H1 (cell line): ENCODE measurements around the gene SPANXN5. TPM values are rescaled to one million over a fixed set of nuclear protein-coding genes. Genes with fewer than 3 reads are reported as not detected.

Experiments
- CTCF ChIA-PET: fragments of 300-600 bp; sonication (Branson Sonifier 250); formaldehyde crosslinking; loops from one replicate; lab custom pipeline; 2021; ENCODE audit not compliant: partially characterized antibody; lab: Charles Lee
- POLR2A ChIA-PET: fragments of 300-600 bp; sonication (Branson Sonifier 250); formaldehyde crosslinking; loops from one replicate; lab custom pipeline; 2021; ENCODE audit warnings: inconsistent platforms; ENCODE audit not compliant: partially characterized antibody; lab: Charles Lee
- DNase-seq, 2 experiments: peaks; one replicate each; pipeline versions ENCODE4 v3.0.0 to v3.0.0-alpha.2; 2010 to 2022; ENCODE audit warnings: low spot score in 2 of 2, low read depth in 1 of 2, mixed read lengths in 1 of 2
- FAIRE-seq: peaks from 2 replicates; lab custom pipeline; 2011; peaks lifted over from hg19 to GRCh38; lab: Jason Lieb, UNC
- H2AFZ ChIP-seq: 2 replicates; pipeline ENCODE4 v1.8.1; 2012; ENCODE audit warnings: low read length, inconsistent platforms
- H2AK5ac ChIP-seq: 2 replicates; pipeline ENCODE4 v1.6.1; 2013; ENCODE audit warnings: low read depth, low read length
- H2BK120ac ChIP-seq: replicated peaks from 2 replicates; pipeline ENCODE3; 2013; ENCODE audit warnings: low read depth, low read length, inconsistent platforms
- H2BK12ac ChIP-seq: 2 replicates; pipeline ENCODE4 v1.6.1; 2013; ENCODE audit warnings: low read depth, low read length
- H2BK15ac ChIP-seq: 2 replicates; pipeline ENCODE4 v1.6.1; 2013; ENCODE audit warnings: low read length
- H2BK20ac ChIP-seq: 2 replicates; pipeline ENCODE4 v1.6.1; 2013; ENCODE audit warnings: low read length
- H2BK5ac ChIP-seq: 2 replicates; pipeline ENCODE4 v1.6.1; 2013; ENCODE audit warnings: low read depth, low read length
- H3K14ac ChIP-seq: 2 replicates; pipeline ENCODE4 v1.6.1; 2013; ENCODE audit warnings: inconsistent platforms; ENCODE audit not compliant: insufficient read length
- H3K18ac ChIP-seq: 2 replicates; pipeline ENCODE4 v1.6.1; 2013; ENCODE audit warnings: low read length; ENCODE audit errors: extremely low read depth
- H3K23ac ChIP-seq: 2 replicates; pipeline ENCODE4 v1.6.1; 2013; ENCODE audit warnings: inconsistent platforms; ENCODE audit not compliant: insufficient read length
- H3K23me2 ChIP-seq: 2 replicates; pipeline ENCODE4 v1.6.1; 2013; ENCODE audit warnings: low read depth, low read length
- H3K27ac ChIP-seq: 2 replicates; pipeline ENCODE4 v1.6.1; 2011; ENCODE audit warnings: low read depth, low read length, inconsistent platforms
- H3K27me3 ChIP-seq, 4 experiments: replicated peaks in 1 of 4; 1 replicate in 1 of 4; 2 replicates in 3 of 4; pipeline versions ENCODE4 v1.6.1 to v1.8.1; 2011 to 2013; ENCODE audit warnings: low read length in 3 of 4, mild to moderate bottlenecking in 3 of 4, inconsistent platforms in 2 of 4, mixed read lengths in 2 of 4, moderate library complexity in 1 of 4; ENCODE audit not compliant: control insufficient read depth in 3 of 4, insufficient read depth in 3 of 4; ENCODE audit errors: extremely low read depth in 1 of 4
- H3K36me3 ChIP-seq, 4 experiments: 2 replicates each; pipeline versions ENCODE4 v1.6.1 to v1.8.1; 2011 to 2013; ENCODE audit warnings: mild to moderate bottlenecking in 4 of 4, low read length in 3 of 4, moderate library complexity in 2 of 4, control low read depth in 1 of 4, inconsistent platforms in 1 of 4; ENCODE audit not compliant: insufficient read depth in 4 of 4, control insufficient read depth in 2 of 4
- H3K4ac ChIP-seq: replicated peaks from 2 replicates; pipeline ENCODE3; 2013; ENCODE audit warnings: low read length, low read depth, mixed read lengths, inconsistent platforms; ENCODE audit not compliant: insufficient read length
- H3K4me1 ChIP-seq, 4 experiments: replicated peaks in 1 of 4; 1 replicate in 1 of 4; 2 replicates in 3 of 4; pipeline versions ENCODE4 v1.6.1 to v1.8.1; 2011 to 2013; ENCODE audit warnings: low read length in 3 of 4, inconsistent platforms in 2 of 4, mixed read lengths in 1 of 4; ENCODE audit not compliant: insufficient read depth in 4 of 4, control insufficient read depth in 3 of 4
- H3K4me2 ChIP-seq, 2 experiments: 2 replicates each; pipeline versions ENCODE4 v1.6.1 to v1.8.1; 2011 to 2013; ENCODE audit warnings: low read depth in 2 of 2, low read length in 2 of 2, control low read depth in 1 of 2, inconsistent platforms in 1 of 2, mild to moderate bottlenecking in 1 of 2; ENCODE audit not compliant: insufficient read depth in 1 of 2
- H3K4me3 ChIP-seq, 4 experiments: fragments of 200-600, 300-600 bp in 1 of 4; sonication (generic), shearing (Covaris generic), sonication (Bioruptor Twin) in 1 of 4; 2 replicates each; pipeline versions ENCODE4 v1.5.1 to v1.8.1; 2011 to 2016; ENCODE audit warnings: low read length in 4 of 4, low read depth in 3 of 4, control low read depth in 2 of 4, inconsistent platforms in 2 of 4, mild to moderate bottlenecking in 2 of 4, mixed read lengths in 1 of 4, moderate library complexity in 1 of 4; ENCODE audit not compliant: insufficient read depth in 2 of 4; ENCODE audit errors: extremely low read depth in 1 of 4
- H3K56ac ChIP-seq: replicated peaks from 2 replicates; pipeline ENCODE3; 2013; ENCODE audit warnings: low read depth, mild to moderate bottlenecking, mixed read lengths, low read length, inconsistent platforms; ENCODE audit not compliant: insufficient read length
- H3K79me1 ChIP-seq: 2 replicates; pipeline ENCODE4 v1.6.1; 2013; ENCODE audit warnings: low read depth, low read length, control low read depth
- H3K79me2 ChIP-seq, 2 experiments: 2 replicates each; pipeline versions ENCODE4 v1.6.1 to v1.8.1; 2012 to 2013; ENCODE audit warnings: low read length in 2 of 2, mild to moderate bottlenecking in 2 of 2, inconsistent platforms in 1 of 2; ENCODE audit not compliant: insufficient read depth in 2 of 2, control insufficient read depth in 1 of 2
- H3K9ac ChIP-seq, 4 experiments: replicated peaks in 1 of 4; 1 replicate in 1 of 4; 2 replicates in 3 of 4; pipeline versions ENCODE4 v1.6.1 to v1.8.1; 2011 to 2013; ENCODE audit warnings: low read depth in 3 of 4, low read length in 3 of 4, control low read depth in 2 of 4, mild to moderate bottlenecking in 2 of 4, moderate library complexity in 2 of 4, inconsistent platforms in 1 of 4; ENCODE audit errors: extremely low read depth in 1 of 4
- H3K9me3 ChIP-seq, 2 experiments: 2 replicates each; pipeline versions ENCODE4 v1.6.1 to v1.8.1; 2012 to 2013; ENCODE audit warnings: mild to moderate bottlenecking in 2 of 2, moderate library complexity in 2 of 2, control low read depth in 1 of 2, inconsistent platforms in 1 of 2, low read depth in 1 of 2, low read length in 1 of 2, mixed read lengths in 1 of 2; ENCODE audit not compliant: insufficient read depth in 2 of 2
- H4K20me1 ChIP-seq, 2 experiments: replicated peaks in 1 of 2; 2 replicates each; pipeline versions ENCODE3 to v1.8.1; 2011 to 2013; ENCODE audit warnings: inconsistent platforms in 2 of 2, low read length in 2 of 2, mild to moderate bottlenecking in 1 of 2; ENCODE audit not compliant: insufficient read depth in 2 of 2, control insufficient read depth in 1 of 2
- H4K5ac ChIP-seq: 2 replicates; pipeline ENCODE4 v1.6.1; 2013; ENCODE audit warnings: low read length, low read depth, mixed read lengths, inconsistent platforms; ENCODE audit not compliant: insufficient read length
- H4K8ac ChIP-seq: 2 replicates; pipeline ENCODE4 v1.8.0; 2013; ENCODE audit warnings: mild to moderate bottlenecking, moderate library complexity, low read length, inconsistent platforms; ENCODE audit not compliant: insufficient read depth; ENCODE audit errors: extremely low read depth
- H4K91ac ChIP-seq: replicated peaks from 2 replicates; pipeline ENCODE3; 2013; ENCODE audit warnings: low read length, mixed read lengths, inconsistent platforms; ENCODE audit not compliant: insufficient read length
- ASH2L ChIP-seq: fragments of 200-600, 300-600 bp; sonication (generic); IDR thresholded peaks from one replicate; pipeline ENCODE4 v1.7.1; 2017; ENCODE audit warnings: low read length
- BACH1 ChIP-seq: IDR thresholded peaks from 2 replicates; pipeline ENCODE4 v1.6.1; 2012; ENCODE audit warnings: low read length, improper control_type of control experiment
- BRCA1 ChIP-seq: IDR thresholded peaks from 2 replicates; pipeline ENCODE4 v1.6.1; 2012; ENCODE audit warnings: low read depth, low read length, improper control_type of control experiment
- CREB1 ChIP-seq: IDR thresholded peaks from 2 replicates; pipeline ENCODE4 v1.6.1; 2012; ENCODE audit warnings: inconsistent platforms
- CTBP2 ChIP-seq: IDR thresholded peaks from 2 replicates; pipeline ENCODE4 v1.7.0; 2011; ENCODE audit warnings: borderline replicate concordance, mild to moderate bottlenecking, moderate library complexity, mixed read lengths, low read length; ENCODE audit not compliant: insufficient read depth, insufficient read length
- GABPA ChIP-seq: IDR thresholded peaks from 2 replicates; pipeline ENCODE4 v1.6.1; 2011; ENCODE audit warnings: mild to moderate bottlenecking, low read length, moderate library complexity, borderline replicate concordance; ENCODE audit not compliant: insufficient read depth
- GTF2F1 ChIP-seq: IDR thresholded peaks from 2 replicates; pipeline ENCODE4 v1.6.1; 2012; ENCODE audit warnings: low read depth, low read length, improper control_type of control experiment, borderline replicate concordance
- JUN ChIP-seq: IDR thresholded peaks from 2 replicates; pipeline ENCODE4 v1.6.1; 2011; ENCODE audit warnings: low read depth, mild to moderate bottlenecking, improper control_type of control experiment, low read length
- MAFK ChIP-seq: IDR thresholded peaks from 2 replicates; pipeline ENCODE4 v1.6.1; 2012; ENCODE audit warnings: low read depth, mild to moderate bottlenecking, improper control_type of control experiment, low read length
- TAF1 ChIP-seq: IDR thresholded peaks from 2 replicates; pipeline ENCODE4 v1.6.1; 2011; ENCODE audit warnings: mild to moderate bottlenecking, low read depth, low read length
- TCF12 ChIP-seq: IDR thresholded peaks from 2 replicates; pipeline ENCODE4 v1.6.1; 2011; ENCODE audit warnings: low read depth, mild to moderate bottlenecking, low read length
- YY1 ChIP-seq: IDR thresholded peaks from 2 replicates; pipeline ENCODE4 v1.6.1; 2011; ENCODE audit warnings: low read depth, mild to moderate bottlenecking, low read length
- WGBS, 2 experiments: shearing (Covaris generic) in 1 of 2; methylation state at CpG; one replicate each; pipeline versions ENCODE4 v1.1.6 to v1.1.7; 2013 to 2015; ENCODE audit warnings: low lambda C conversion rate in 2 of 2, mixed read lengths in 2 of 2, inconsistent platforms in 1 of 2, low coverage in 1 of 2, missing lambda C conversion rate in 1 of 2; ENCODE audit not compliant: insufficient replicate concordance in 2 of 2, insufficient coverage in 1 of 2, insufficient read length in 1 of 2; ENCODE audit errors: extremely low coverage in 1 of 2, missing lambda C conversion rate in 1 of 2; 5-methylcytosine and 5-hydroxymethylcytosine counted together
- polyA plus RNA-seq, 7 experiments: library from polyadenylated mRNA; depleted of rRNA in 3 of 7; stranded (reverse) in 5 of 7; unstranded in 2 of 7; fragments of >200 nt in 5 of 7; fragments of 200-250 nt in 2 of 7; gene quantifications; 1 replicate in 5 of 7; 2 replicates in 1 of 7; 4 replicates in 1 of 7; pipeline versions ENCODE4 v1.2.1 to v1.2.3, GENCODE V29; 2011 to 2013; ENCODE audit warnings: missing spikeins in 2 of 7, mixed read lengths in 2 of 7
- total RNA-seq: library from RNA; stranded (reverse); fragmentation: NEBNext Ultra II Directional; extraction: Animal tissue kit (Norgen Biotek cat#: 25700); gene quantifications from 2 replicates; pipeline ENCODE4 v1.2.1, GENCODE V29; 2021
- TF ChIP-seq, protein P1 (sequence below): IDR thresholded peaks from 2 replicates; pipeline ENCODE4 v1.6.1; 2012; ENCODE audit warnings: low read length, inconsistent platforms
- TF ChIP-seq, protein P2 (sequence below): IDR thresholded peaks from 2 replicates; pipeline ENCODE4 v1.6.1; 2011; ENCODE audit warnings: low read depth, mild to moderate bottlenecking, low read length; ENCODE audit not compliant: insufficient read depth

SPANXN5 gene
- total and polyA plus RNA-seq, 2 of the 8 experiments (the other 6 are each of a cell fraction or from before 2014, with no cell fraction given) = not detected

DNA sequence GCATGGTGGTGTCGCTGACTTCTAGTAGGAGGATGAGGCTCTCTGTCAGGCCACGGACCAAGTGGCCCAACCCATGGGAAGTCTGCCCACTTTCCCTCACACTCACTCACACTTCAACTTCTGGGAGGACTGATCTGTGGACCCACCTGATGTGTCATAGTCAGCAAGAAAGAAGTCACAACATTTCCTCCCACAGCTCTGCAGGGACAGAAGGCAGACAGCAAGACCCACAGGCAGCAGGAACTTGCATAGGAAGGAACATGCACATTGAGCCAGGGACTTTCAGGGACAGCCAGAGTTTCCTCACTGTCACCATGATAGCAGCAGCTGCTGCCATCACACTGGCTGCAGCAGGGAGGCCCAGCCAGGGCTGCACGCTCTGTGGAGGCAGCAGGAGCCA, 33.3 kb upstream of the SPANXN5 start:
- CTCF ChIA-PET = no interaction called here
- H3K14ac ChIP-seq = no peak overlapping the region
- no peak for DNase-seq
- H3K4ac ChIP-seq = no peak overlapping the region
- no peak overlapping the region for H4K5ac ChIP-seq
- no peak overlapping the region for H2BK120ac ChIP-seq
- no peak overlapping the region for H4K91ac ChIP-seq
- no peak overlapping the region for H3K27ac ChIP-seq
- H2BK5ac ChIP-seq = no peak overlapping the region
- FAIRE-seq = no peak
- H3K36me3 ChIP-seq = no peaks in the 10 kb centered on the region
- no peak overlapping the region for H3K23ac ChIP-seq
- no peak overlapping the region for H3K56ac ChIP-seq
- POLR2A ChIA-PET = no interaction called here
- H3K79me1 ChIP-seq = no peaks in the 10 kb centered on the region
- no peak overlapping the region for H2AFZ ChIP-seq
- no peak overlapping the region for H4K8ac ChIP-seq
- H3K79me2 ChIP-seq = no peaks in the 10 kb centered on the region
- no peak overlapping the region for H2BK20ac ChIP-seq
- no peak overlapping the region for H3K18ac ChIP-seq
- H3K4me3 ChIP-seq = no peak overlapping the region
- H2BK12ac ChIP-seq = no peak overlapping the region
- no peaks in the 10 kb centered on the region for H3K23me2 ChIP-seq
- WGBS, 2 experiments = 46% methylated on average over 2 of the region's 3 CpGs; no CpG with 5 or more reads in 1 of the 2 experiments
- no peak overlapping the region for H3K4me2 ChIP-seq
- H4K20me1 ChIP-seq = no peaks in the 10 kb centered on the region
- no peak overlapping the region for H2BK15ac ChIP-seq
- no peaks in the 10 kb centered on the region for H3K4me1 ChIP-seq
- H2AK5ac ChIP-seq = no peak overlapping the region
- no peaks in the 10 kb centered on the region for H3K27me3 ChIP-seq
- H3K9me3 ChIP-seq = peaks cover 6 to 37% of the 10 kb centered on the region in 2 experiments; a peak in 3 of 4 replicates
- no peak overlapping the region for H3K9ac ChIP-seq
- TF ChIP-seq TAF1 = no peak
- no peak for TF ChIP-seq ASH2L
- TF ChIP-seq CTBP2 = no peak
- TF ChIP-seq, protein P1, sequence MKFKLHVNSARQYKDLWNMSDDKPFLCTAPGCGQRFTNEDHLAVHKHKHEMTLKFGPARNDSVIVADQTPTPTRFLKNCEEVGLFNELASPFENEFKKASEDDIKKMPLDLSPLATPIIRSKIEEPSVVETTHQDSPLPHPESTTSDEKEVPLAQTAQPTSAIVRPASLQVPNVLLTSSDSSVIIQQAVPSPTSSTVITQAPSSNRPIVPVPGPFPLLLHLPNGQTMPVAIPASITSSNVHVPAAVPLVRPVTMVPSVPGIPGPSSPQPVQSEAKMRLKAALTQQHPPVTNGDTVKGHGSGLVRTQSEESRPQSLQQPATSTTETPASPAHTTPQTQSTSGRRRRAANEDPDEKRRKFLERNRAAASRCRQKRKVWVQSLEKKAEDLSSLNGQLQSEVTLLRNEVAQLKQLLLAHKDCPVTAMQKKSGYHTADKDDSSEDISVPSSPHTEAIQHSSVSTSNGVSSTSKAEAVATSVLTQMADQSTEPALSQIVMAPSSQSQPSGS = no peak
- no peak for TF ChIP-seq GTF2F1
- TF ChIP-seq, protein P2, sequence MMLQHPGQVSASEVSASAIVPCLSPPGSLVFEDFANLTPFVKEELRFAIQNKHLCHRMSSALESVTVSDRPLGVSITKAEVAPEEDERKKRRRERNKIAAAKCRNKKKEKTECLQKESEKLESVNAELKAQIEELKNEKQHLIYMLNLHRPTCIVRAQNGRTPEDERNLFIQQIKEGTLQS = no peak
- no peak for TF ChIP-seq GABPA
- no peak for TF ChIP-seq BRCA1
- no peak for TF ChIP-seq MAFK
- no peak for TF ChIP-seq JUN
- no peak for TF ChIP-seq YY1
- TF ChIP-seq BACH1 = no peak
- TF ChIP-seq TCF12 = no peak
- no peak for TF ChIP-seq CREB1
